Left lung (tissue), 10 donors: ENCODE results near the gene TAF8. TPM values are rescaled to one million over a fixed set of nuclear protein-coding genes. Genes with fewer than 3 reads are reported as not detected.
A peak's percentile ranks its signal among the peaks of the same experiment; 100 is the strongest.

Source experiments
- ATAC-seq: fragments of 200-7000 bp; cut with Tn5 transposase; one replicate; pipeline ENCODE4 v1.9.1; 2020; ENCODE audit warnings: moderate library complexity
- DNase-seq, 4 donors: peaks; one replicate each; pipeline ENCODE4 v3.0.0-alpha.2; 2013 to 2020
- H3K27ac ChIP-seq, 2 donors: fragments of 200-600 bp; sonication (generic) in 1 of 2; one replicate each; pipeline versions ENCODE4 v1.5.0 to v1.8.0; 2020 to 2021
- H3K27me3 ChIP-seq, 2 donors: fragments of 200-600 bp; sonication (generic) in 1 of 2; one replicate each; pipeline versions ENCODE4 v1.5.0 to v1.8.0; 2020 to 2021
- H3K36me3 ChIP-seq, 2 donors: fragments of 200-600 bp; sonication (generic) in 1 of 2; one replicate each; pipeline versions ENCODE4 v1.5.0 to v1.8.0; 2020 to 2021
- H3K4me1 ChIP-seq, 2 donors: fragments of 200-600 bp; one replicate each; pipeline ENCODE4 v1.8.0; 2021
- H3K4me3 ChIP-seq, 2 donors: fragments of 200-600 bp; sonication (generic) in 1 of 2; one replicate each; pipeline versions ENCODE4 v1.5.0 to v1.8.0; 2020 to 2021; ENCODE audit warnings: mild to moderate bottlenecking in 1 of 2
- H3K9me3 ChIP-seq, 2 donors: fragments of 200-600 bp; sonication (generic) in 1 of 2; one replicate each; pipeline versions ENCODE4 v1.5.0 to v1.8.0; 2020 to 2021
- intact Hi-C, 2 donors: fragments of 100-400 bp; cut with DNase I; formaldehyde crosslinking; loops; one replicate each; pipeline versions ENCODE4 v1.11.2 to v1.14.2; 2022
- polyA plus RNA-seq, 6 donors: library from polyadenylated mRNA; unstranded; fragments of 120-200 nt; gene quantifications; one replicate each; pipeline ENCODE4 v1.2.1, GENCODE V29; 2013; ENCODE audit not compliant: insufficient read length in 6 of 6
- total RNA-seq, 2 donors: library from RNA; stranded (reverse); fragmentation: NEBNext Ultra II Directional; extraction: Animal tissue kit (Norgen Biotek cat#: 25700); gene quantifications; one replicate each; pipeline ENCODE4 v1.2.1, GENCODE V29; 2021
- TF ChIP-seq, protein P1 (sequence below), 2 donors: fragments of 200-600 bp; sonication (generic) in 1 of 2; IDR thresholded peaks; one replicate each; pipeline versions ENCODE4 v1.5.0 to v1.8.0; 2021; ENCODE audit warnings: antibody characterized with exemption in 2 of 2
- donor health status: DM: no; HTN: yes; CAD: no.
- donor health status: DM: no; HTN: no; CAD: no.

The TAF8 gene
- total and polyA plus RNA-seq, 8 donors = 26.4 to 32.0 (median 27.9) TPM

DNA sequence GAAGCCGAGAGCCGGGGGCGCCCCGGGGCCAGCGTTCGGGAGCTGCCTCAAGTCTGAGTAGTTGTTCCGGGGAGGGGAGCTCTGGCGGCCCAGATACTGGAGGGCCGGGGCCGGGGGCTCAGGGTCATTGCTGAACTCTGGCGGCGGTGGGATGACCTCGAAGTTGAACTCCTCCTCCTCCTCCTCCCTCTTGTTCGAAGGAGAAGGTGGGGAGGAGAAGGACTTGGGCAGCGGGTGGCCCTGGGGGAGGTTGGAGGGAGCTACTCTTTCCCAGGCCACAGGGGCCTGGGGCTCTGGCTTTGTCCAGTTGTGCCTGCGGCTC lies 54.4 kb downstream of the TAF8 start:
- intact Hi-C loops = no loop called here
- Histone ChIP-seq H3K4me3 (peak overlapping the region in 1 of 2 donors; percentile 41), H3K36me3 (no peaks in the 10 kb centered on the region), H3K9me3 (no peaks in the 10 kb centered on the region), H3K4me1 (peaks cover 26 to 38% of the 10 kb centered on the region in 2 donors), H3K27ac (no peak overlapping the region), H3K27me3 (peaks cover 0 to 19% of the 10 kb centered on the region in 2 donors)
- DNase-seq = no peak
- TF ChIP-seq, protein P1, sequence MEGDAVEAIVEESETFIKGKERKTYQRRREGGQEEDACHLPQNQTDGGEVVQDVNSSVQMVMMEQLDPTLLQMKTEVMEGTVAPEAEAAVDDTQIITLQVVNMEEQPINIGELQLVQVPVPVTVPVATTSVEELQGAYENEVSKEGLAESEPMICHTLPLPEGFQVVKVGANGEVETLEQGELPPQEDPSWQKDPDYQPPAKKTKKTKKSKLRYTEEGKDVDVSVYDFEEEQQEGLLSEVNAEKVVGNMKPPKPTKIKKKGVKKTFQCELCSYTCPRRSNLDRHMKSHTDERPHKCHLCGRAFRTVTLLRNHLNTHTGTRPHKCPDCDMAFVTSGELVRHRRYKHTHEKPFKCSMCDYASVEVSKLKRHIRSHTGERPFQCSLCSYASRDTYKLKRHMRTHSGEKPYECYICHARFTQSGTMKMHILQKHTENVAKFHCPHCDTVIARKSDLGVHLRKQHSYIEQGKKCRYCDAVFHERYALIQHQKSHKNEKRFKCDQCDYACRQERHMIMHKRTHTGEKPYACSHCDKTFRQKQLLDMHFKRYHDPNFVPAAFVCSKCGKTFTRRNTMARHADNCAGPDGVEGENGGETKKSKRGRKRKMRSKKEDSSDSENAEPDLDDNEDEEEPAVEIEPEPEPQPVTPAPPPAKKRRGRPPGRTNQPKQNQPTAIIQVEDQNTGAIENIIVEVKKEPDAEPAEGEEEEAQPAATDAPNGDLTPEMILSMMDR (IDR thresholded peaks at IDR 0.05) = no peak
- ATAC-seq = no peak

DNA sequence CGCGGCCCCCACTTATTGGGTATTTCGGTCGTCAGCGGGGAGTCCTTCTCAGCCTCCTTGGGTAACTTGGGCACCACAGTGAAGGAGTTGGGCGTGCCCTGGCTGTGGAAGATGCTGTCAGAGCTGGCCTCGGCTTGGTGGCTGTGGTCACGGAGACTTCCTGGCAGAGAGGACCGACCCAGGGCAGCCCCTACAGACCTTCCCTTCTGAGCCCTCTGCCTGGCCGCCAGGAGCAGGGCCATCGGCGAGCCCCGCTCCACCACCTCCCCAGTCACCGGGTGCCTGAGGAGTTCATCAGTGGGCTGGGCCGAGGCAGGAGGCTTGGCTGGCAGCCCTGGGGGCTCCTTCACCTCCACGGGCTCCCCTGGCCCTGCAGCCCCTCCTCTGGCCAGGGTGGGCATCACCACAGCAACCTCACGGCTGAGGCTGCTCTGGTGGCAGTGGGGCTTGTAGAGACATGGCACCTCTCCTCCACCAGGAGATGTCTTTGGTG lies 54.9 kb downstream of the TAF8 start:
- no peak overlapping the region for H3K4me3 ChIP-seq
- intact Hi-C loops = no loop called here
- TF ChIP-seq, protein P1 (IDR thresholded peaks at IDR 0.05) = no peak

DNA sequence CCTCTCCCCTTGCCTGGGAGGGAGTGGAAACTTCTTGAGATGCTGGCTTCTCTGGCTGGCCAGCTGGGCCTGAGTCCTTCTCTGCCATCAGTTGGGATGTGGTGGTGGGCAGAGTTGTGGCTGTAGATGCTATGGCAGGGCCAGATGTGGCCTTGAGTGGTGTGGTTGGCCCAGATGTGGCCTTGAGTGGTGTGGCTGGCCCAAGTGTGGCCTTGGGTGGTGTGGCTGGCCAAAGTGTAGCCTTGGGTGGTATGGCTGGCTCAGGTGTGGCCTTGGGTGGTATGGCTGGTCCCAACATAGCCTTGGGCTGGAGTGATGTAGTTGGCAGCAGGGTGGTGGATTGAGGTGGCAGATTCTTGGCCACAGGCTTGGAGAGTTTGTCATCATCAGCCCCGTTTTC lies 55.4 kb downstream of the TAF8 start:
- no peaks in the 10 kb centered on the region for H3K9me3 ChIP-seq
- intact Hi-C loops = no loop called here
- H3K27ac ChIP-seq = no peak overlapping the region
- no peak for ATAC-seq
- DNase-seq = no peak
- peaks cover 0 to 19% of the 10 kb centered on the region in 2 donors for H3K27me3 ChIP-seq
- H3K36me3 ChIP-seq = no peaks in the 10 kb centered on the region
- peaks cover 18 to 29% of the 10 kb centered on the region in 2 donors for H3K4me1 ChIP-seq
- TF ChIP-seq, protein P1 (IDR thresholded peaks at IDR 0.05) = no peak
- H3K4me3 ChIP-seq = no peak overlapping the region

More for the DNA sequence above, 54.9 kb downstream of the TAF8 start:
- H3K27ac ChIP-seq = no peak overlapping the region
- H3K9me3 ChIP-seq = no peaks in the 10 kb centered on the region
- ATAC-seq (no peak), DNase-seq (no peak)
- no peaks in the 10 kb centered on the region for H3K36me3 ChIP-seq
- H3K4me1 ChIP-seq = peaks cover 22 to 34% of the 10 kb centered on the region in 2 donors
- H3K27me3 ChIP-seq = peaks cover 0 to 19% of the 10 kb centered on the region in 2 donors

DNA sequence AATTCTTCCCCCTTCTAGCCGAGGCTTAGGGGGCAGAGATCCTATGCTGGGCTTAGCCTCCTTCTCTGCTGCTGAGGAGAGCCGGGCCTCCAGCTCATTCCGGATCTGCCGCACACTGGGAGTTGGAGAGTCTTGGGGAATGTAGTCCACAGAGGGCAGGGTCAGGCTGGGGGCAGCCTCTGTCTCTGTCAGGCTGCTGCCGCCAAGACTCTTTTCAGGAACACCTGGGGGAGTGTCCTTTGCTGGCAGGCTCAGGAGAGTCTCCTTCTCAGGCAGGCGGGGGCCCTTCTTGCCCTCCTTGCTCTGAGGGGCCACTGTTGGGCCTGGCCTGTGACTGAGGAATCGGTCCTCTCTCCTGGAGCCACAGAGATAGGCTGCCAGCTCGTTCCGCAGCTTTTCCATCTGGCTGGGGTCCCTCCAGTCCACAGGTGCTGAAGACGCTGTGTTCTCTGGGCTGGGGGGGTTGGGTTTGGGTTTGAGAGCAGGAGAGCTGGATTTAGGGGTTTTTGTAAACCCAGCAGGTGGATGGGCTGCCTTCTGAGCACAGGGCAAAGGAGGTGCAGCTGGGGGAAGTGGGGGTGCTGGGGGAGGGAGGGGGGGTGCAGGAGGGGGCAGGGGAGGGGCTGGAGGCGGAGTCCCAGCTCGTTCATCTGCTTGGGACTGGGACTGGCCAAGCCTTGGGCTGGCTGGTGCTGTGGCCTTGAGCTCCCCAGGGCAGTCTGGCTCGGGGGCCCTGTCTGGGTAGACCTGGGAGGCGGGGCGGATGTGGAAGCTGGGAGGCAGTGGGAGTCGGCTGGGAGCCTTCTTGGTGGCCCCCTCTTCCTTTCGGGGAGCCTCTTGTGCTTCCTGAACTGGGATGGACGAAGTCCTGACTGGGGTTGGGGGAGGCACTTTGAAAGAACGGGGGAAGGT lies 56.0 kb downstream of the TAF8 start:
- no peaks in the 10 kb centered on the region for H3K9me3 ChIP-seq
- TF ChIP-seq, protein P1 (IDR thresholded peaks at IDR 0.05) = no peak
- no peak overlapping the region for H3K27ac ChIP-seq
- no peaks in the 10 kb centered on the region for H3K36me3 ChIP-seq
- DNase-seq = no peak
- H3K4me3 ChIP-seq = no peak overlapping the region
- peaks cover 12 to 28% of the 10 kb centered on the region in 2 donors for H3K4me1 ChIP-seq
- H3K27me3 ChIP-seq = peaks cover 0 to 19% of the 10 kb centered on the region in 2 donors
- intact Hi-C loops = no loop called here
- ATAC-seq = no peak

DNA sequence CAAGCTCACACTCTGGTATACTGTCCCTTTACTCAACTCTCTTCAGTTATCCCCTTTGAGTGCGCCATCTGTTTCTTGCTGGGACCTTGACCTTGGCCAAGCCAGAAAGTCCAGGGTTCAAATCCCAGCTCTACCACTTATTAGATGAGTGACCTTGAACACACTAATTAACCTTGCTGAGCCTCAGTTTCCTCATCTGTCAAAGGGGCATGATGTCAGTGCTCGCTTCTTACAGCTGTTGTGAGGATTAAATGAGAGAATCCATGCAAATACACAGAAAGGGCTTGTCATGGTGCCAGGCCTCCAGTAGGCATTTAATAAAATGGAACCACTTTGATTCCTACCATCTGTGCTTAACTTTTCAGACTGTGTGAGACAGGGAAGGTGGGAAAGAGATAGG lies 57.7 kb downstream of the TAF8 start:
- intact Hi-C loops = no loop called here
- no peak for ATAC-seq
- TF ChIP-seq, protein P1 (IDR thresholded peaks at IDR 0.05) = no peak
- no peaks in the 10 kb centered on the region for H3K36me3 ChIP-seq
- no peak overlapping the region for H3K4me3 ChIP-seq
- no peak for DNase-seq
- no peak overlapping the region for H3K27ac ChIP-seq
- peaks cover 8 to 25% of the 10 kb centered on the region in 2 donors for H3K4me1 ChIP-seq
- H3K27me3 ChIP-seq = peaks cover 0 to 19% of the 10 kb centered on the region in 2 donors
- no peaks in the 10 kb centered on the region for H3K9me3 ChIP-seq
